ENCODE measurements around the gene ATP8B3.

ATP8B3 gene

GRCh38 chr19:1851654-1852580, 39.8 kb upstream of the ATP8B3 start:
- FAIRE-seq (no peak), DNase-seq (ENCODE audit: insufficient read length, low spot score) (no peak)

DNA sequence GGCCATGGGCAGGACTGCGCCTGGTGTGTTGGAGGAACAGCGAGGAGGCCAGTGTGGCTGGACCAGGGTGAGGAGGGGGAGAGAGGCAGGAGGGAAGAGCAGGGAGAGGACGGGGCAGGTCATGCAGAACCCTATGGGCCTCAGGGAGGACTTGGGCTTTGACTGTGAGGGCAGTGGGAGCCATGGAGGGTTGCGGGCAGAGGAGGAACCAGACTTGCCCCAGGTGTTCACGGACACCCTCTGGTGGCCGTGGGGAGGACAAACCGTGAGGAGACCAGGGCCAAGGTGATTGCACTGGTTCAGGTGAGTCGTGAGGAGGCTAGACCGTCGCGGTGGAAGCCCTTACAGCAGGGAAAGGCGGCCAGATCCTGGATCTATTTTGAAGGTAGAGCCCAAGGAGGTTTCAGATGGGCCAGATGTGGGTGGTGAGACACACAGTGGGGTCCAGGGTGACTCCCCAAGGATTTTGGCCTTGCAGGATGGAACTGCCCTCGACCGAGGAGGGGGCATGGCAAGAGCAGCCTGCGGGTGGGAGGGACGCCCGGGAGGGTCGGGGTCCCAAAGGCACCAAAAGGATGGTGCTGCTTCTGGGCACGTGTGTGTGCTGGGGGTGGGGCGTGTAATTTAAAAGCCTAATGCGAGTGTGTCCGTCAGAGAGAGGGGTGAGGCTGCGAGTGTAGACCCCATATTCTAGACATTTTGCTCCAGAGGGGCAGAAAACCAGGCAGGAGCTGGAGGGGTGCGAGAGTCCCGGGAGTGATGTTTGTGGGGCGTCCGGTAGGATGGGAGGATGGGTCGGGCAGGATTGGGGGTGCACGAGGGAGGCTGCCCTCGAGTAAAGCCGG, 39.0 kb upstream of the ATP8B3 start:
- no peak for FAIRE-seq

DNA sequence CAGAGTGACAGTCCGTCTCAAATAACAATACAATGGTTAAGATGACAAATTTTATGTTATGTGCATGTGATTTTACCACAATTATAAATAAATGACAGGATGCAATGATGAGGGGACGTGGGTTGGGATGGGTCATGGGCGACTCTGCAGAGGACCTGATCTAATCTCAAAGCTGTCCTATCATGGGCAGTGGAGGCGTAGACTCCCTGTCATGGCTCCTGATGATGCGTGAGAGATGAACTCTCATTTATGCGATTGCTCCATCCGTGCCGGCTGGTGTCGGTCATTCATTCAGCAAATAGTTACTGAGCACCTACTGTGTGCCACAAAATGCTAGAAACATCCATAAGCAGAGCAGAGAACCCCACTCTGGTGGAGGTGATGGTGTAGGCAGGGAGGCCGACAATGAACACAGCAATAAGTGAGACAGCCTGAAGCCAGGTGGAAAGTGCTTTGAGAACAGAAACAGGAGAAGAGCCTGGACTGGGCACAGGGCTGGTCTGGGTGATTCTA, 37.9 kb upstream of the ATP8B3 start:
- FAIRE-seq (no peak), DNase-seq (ENCODE audit: insufficient read length, low spot score) (no peak)

More for the DNA sequence above, 39.0 kb upstream of the ATP8B3 start:
- no peak for DNase-seq (ENCODE audit: insufficient read length, low spot score)

DNA sequence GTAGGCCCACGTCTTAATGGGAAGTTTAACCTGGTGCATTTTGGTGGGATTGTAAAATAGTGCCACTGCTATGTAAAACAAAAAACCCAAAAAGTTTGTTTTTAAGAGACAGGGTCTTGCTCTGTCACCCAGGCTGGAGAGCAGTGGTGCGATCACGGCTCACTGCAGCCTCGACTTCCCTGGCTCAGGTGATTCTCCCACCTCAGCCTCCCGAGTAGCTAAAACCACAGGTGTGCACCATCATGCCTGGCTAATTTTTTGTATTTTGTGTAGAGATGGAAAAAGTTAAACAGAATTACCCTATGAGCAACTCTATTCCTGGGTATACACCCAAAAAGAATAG, 37.0 kb upstream of the ATP8B3 start:
- DNase-seq (ENCODE audit: insufficient read length, low spot score) (no peak), FAIRE-seq (no peak)

GRCh38 chr19:1848399-1849131, 36.5 kb upstream of the ATP8B3 start, which contains the start of gene REXO1:
Gene REXO1, minus strand, starts transcription at chr19:1848483. Its CDS starts 125 bp downstream, at chr19:1848358.
- DNase-seq (ENCODE audit: insufficient read length, low spot score) (peak; percentile 77), FAIRE-seq (no peak)

GRCh38 chr19:1847684-1848398, 35.8 kb upstream of the ATP8B3 start:
- FAIRE-seq = peak; percentile 23

DNA sequence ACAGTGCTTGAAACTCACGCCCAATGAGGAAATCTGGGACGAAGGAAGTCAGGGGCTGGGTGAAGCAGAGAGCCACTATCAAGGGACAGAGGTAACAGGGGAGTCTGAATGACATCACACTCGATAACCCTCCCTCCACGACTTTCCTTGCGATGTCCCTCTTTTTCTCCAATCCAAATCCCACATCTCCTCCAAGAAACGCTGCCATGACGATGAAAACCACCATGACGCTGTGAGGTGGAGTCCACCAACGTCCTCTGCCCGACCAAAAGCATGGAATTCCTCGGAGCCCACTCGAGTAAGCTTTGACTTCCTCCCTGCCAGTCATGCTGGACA, 35.2 kb upstream of the ATP8B3 start:
- FAIRE-seq (no peak), DNase-seq (ENCODE audit: insufficient read length, low spot score) (no peak)

More at GRCh38 chr19:1847684-1848398, 35.8 kb upstream of the ATP8B3 start:
- DNase-seq (ENCODE audit: insufficient read length, low spot score) = no peak

- FAIRE-seq (no peak), DNase-seq (ENCODE audit: insufficient read length, low spot score) (no peak)
These were observed 34.6 kb upstream of the ATP8B3 start for GRCh38 chr19:1846517-1847204.

DNA sequence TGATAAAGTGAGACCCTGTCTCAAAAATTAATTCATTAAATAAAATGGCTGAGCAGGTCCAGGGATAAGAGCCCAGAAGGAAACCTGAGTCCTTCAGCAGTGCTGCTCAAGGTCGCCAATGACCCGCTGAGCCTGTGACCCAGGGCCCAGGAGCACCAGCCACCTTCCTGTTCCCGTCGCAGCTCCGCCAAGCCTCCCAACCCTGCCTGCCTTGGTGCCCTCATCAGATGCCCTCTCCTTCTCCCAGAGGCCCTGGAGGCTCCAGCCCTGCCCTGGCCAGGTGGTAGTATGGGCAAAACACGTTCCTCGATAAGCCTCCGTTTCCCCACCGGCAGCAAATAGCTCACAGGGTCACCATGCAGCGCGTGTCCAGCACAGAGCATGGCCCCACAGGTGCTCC, 33.6 kb upstream of the ATP8B3 start:
- no peak for FAIRE-seq
- no peak for DNase-seq (ENCODE audit: insufficient read length, low spot score)

DNA sequence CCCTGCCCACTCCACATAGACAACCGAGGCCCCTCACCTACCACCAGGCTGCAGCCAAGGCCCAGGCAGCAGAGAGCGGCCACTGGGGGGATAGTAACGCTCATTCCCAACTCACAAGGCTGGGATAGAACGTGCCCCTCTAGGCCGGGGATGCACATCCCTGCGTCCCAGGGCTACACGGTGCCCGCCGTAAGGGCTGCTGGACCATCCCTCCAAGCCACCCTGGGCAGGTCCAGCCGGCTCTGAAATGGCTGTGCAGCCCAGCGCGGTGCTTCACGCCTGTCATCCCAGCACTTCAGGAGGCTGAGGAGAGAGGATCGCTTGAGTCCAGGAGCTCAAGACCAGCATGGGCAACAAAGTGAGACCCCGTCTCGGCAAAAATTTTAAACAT, 33.0 kb upstream of the ATP8B3 start:
- DNase-seq (ENCODE audit: insufficient read length, low spot score) (no peak), FAIRE-seq (no peak)

GRCh38 chr19:1844513-1845124, 32.5 kb upstream of the ATP8B3 start:
- DNase-seq (ENCODE audit: insufficient read length, low spot score) (no peak), FAIRE-seq (no peak)

- DNase-seq (ENCODE audit: insufficient read length, low spot score) = no peak
- no peak for FAIRE-seq
These were observed 31.7 kb upstream of the ATP8B3 start for GRCh38 chr19:1843646-1844394.

DNA sequence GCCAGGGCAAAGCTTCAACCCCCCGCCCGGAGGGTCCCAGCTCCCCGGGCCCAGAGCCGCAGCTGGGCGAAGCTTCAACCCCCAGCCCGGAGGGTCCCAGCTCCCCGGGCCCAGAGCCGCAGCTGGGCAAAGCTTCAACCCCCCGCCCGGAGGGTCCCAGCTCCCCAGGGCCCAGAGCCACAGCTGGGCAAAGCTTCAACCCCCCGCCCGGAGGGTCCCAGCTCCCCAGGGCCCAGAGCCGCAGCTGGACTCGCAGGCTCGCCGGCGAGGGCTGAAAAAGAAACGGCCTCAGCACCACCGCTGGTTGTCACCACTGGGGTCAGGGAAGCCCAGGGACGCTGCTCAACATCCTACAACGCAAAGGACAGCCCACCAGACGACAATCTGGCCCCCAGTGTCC, 31.0 kb upstream of the ATP8B3 start:
- no peak for DNase-seq (ENCODE audit: insufficient read length, low spot score)
- FAIRE-seq = no peak

DNA sequence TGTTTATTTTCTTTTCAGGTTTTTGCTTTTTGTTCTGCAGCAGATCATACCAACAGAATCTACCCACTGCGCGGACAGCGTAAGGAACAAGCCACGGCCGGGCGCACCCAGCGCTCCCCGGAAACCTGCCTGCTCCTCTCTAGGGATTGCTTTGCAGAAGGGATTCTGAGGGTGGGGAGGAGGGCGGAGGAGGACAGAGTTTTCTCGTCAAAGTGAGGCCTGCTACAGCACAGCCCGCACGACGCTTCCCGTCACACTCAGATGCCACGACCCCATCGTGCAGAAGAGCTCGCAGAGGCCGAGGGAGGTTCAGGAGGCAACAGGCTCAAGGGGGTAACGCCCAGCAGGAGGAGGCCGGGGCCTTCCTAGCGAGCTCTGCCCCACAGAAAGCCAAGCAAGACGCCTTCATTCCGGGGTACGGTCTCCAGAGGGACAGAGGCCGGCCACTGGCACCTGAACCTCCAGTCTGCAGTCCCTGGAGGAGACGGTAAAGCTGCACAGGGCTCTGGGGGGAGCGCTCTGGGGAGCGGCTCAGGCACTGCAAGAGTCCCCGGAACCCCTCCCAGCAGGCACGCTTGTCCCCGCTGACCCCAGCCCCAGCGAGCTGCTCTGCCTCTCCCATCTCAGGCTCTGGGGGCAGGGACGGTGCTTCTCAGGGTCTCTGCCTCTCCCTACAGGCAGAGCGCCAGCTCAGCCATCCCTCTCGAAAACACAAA, 29.3 kb upstream of the ATP8B3 start:
- no peak for FAIRE-seq
- DNase-seq (ENCODE audit: insufficient read length, low spot score) = no peak

DNA sequence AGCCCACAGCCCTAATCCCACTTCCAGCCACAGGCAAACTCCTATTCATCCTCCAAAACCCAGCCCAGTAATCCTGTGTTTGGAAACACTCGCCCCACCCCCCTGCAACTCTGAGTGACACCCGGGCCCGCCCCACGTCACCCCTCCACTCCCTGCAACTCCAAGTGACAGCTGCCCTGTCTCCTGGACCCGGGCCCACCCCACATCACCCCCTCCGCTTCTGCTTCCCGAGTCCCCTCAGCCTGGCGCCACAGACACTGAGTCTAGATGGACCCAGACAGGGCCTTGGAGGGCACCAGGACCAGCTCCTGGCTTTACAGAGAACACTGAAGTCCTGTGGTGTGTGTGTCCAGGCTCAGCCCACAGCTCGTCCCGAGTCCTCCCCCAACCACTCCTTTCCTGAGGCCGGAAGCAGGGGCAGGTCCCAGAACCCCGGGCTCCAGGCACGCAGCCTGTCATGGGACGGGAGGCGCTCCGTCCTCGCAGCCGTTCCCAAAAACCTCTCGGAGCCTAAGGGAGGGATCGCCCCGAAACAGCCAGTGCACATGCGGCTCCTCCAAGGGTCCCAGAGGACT, 28.6 kb upstream of the ATP8B3 start:
- no peak for FAIRE-seq
- no peak for DNase-seq (ENCODE audit: insufficient read length, low spot score)

- DNase-seq (ENCODE audit: insufficient read length, low spot score) = no peak
- FAIRE-seq = no peak
These were observed 27.8 kb upstream of the ATP8B3 start for GRCh38 chr19:1839658-1840540.
